ENCODE data around the gene FADD.

DNA sequence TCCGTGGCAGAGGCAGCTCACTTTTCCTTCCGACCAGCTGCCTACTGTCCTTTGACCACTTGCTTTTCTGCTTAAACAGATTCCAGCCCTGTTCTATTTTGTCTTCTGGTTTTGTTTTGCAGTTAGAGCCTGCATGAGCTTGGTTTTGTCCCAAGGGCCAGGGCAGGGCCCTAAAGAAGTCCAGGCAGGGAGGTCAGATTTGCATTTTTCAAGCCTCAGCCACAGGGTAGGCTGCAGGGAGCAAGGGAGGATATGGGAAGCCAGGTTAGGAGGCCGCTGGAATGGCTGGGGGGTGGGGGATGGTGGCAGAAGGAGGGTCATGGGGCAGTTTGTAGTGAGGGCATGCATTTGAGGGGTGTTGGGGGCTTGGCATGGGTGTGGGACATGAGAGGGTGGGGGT is 23.1 kb downstream of the FADD start:
- TF ChIP-seq, protein P1, sequence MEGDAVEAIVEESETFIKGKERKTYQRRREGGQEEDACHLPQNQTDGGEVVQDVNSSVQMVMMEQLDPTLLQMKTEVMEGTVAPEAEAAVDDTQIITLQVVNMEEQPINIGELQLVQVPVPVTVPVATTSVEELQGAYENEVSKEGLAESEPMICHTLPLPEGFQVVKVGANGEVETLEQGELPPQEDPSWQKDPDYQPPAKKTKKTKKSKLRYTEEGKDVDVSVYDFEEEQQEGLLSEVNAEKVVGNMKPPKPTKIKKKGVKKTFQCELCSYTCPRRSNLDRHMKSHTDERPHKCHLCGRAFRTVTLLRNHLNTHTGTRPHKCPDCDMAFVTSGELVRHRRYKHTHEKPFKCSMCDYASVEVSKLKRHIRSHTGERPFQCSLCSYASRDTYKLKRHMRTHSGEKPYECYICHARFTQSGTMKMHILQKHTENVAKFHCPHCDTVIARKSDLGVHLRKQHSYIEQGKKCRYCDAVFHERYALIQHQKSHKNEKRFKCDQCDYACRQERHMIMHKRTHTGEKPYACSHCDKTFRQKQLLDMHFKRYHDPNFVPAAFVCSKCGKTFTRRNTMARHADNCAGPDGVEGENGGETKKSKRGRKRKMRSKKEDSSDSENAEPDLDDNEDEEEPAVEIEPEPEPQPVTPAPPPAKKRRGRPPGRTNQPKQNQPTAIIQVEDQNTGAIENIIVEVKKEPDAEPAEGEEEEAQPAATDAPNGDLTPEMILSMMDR (IDR thresholded peaks at IDR 0.05): no peak
- TF ChIP-seq POLR2A (IDR thresholded peaks at IDR 0.05): no peak

All from prostate gland (tissue), 2 donors.